Measurements from ENCODE around the gene OR2V1. TPM values are rescaled to one million over a fixed set of nuclear protein-coding genes. Genes with fewer than 3 reads are reported as not detected.
"Not testable (repeated sequence)": the region's sequence is repeated elsewhere in the genome, so short reads cannot be mapped to it uniquely, and the experiment has no call there.

OR2V1 gene
- total RNA-seq: not detected
- long read RNA-seq: 0 reads

GRCh38 chr5:181130832-181131496 is at the start of gene OR2V1:
OR2V1 (minus strand) TSS chr5:181131169; CDS start chr5:181125304, 5,865 bp downstream.
- intact Hi-C loops (cut with DNase I): no loop called here
- H3K27me3 ChIP-seq: no peaks in the 10 kb centered on the region
- DNase-seq (no peak), ATAC-seq (no peak)
- no peak within 1 kb of the TSS for H3K27ac ChIP-seq
- 43% methylated on average over 2 of the region's 14 CpGs for WGBS (ENCODE audit: insufficient coverage, low coverage, low lambda C conversion rate, missing lambda C conversion rate)
- H3K4me3 ChIP-seq: no peak within 1 kb of the TSS
- H3K4me1 ChIP-seq: peaks cover 0 to 14% (median 0%) of the 10 kb centered on the region in 4 donors
- no peaks in the 10 kb centered on the region for H3K36me3 ChIP-seq
- H3K9me3 ChIP-seq: no peaks in the 10 kb centered on the region
- TF ChIP-seq CTCF (IDR thresholded peaks at IDR 0.05) (no peak), POLR2A (IDR thresholded peaks at IDR 0.05) (no peak)

- H3K27ac ChIP-seq; intact Hi-C loops (cut with DNase I); H3K9me3 ChIP-seq; H3K27me3 ChIP-seq; H3K36me3 ChIP-seq; DNase-seq; H3K4me3 ChIP-seq; H3K4me1 ChIP-seq; ATAC-seq: not testable (repeated sequence)
- WGBS (ENCODE audit: insufficient coverage, low coverage, low lambda C conversion rate, missing lambda C conversion rate): 50% methylated on average over 9 of the region's 14 CpGs
Measured at GRCh38 chr5:181177559-181177958, 46.6 kb upstream of the OR2V1 start.

GRCh38 chr5:181176254-181176952 is 45.4 kb upstream of the OR2V1 start:
- ATAC-seq (no peak), DNase-seq (no peak)
- Histone ChIP-seq H3K36me3 (no peaks in the 10 kb centered on the region), H3K9me3 (no peaks in the 10 kb centered on the region), H3K27me3 (peaks cover 0 to 6% of the 10 kb centered on the region in 2 donors), H3K4me3 (no peak overlapping the region), H3K4me1 (no peaks in the 10 kb centered on the region), H3K27ac (no peak overlapping the region)
- 73% methylated on average over 3 of the region's 3 CpGs for WGBS (ENCODE audit: insufficient coverage, low coverage, low lambda C conversion rate, missing lambda C conversion rate)
- intact Hi-C loops (cut with DNase I): no loop called here
- TF ChIP-seq CTCF (IDR thresholded peaks at IDR 0.05): no peak
- no peak for TF ChIP-seq POLR2A (IDR thresholded peaks at IDR 0.05)

GRCh38 chr5:181173420-181174342 is 42.7 kb upstream of the OR2V1 start:
- no peak for TF ChIP-seq POLR2A (IDR thresholded peaks at IDR 0.05)
- TF ChIP-seq CTCF (IDR thresholded peaks at IDR 0.05): no peak

More at GRCh38 chr5:181173420-181174342, 42.7 kb upstream of the OR2V1 start:
- Histone ChIP-seq H3K27ac (no peak overlapping the region), H3K4me3 (no peak overlapping the region), H3K27me3 (peaks cover 0 to 19% of the 10 kb centered on the region in 2 donors), H3K9me3 (no peaks in the 10 kb centered on the region), H3K36me3 (no peaks in the 10 kb centered on the region), H3K4me1 (no peaks in the 10 kb centered on the region)
- ATAC-seq (peak in 2 of 4 donors; percentile 18 to 59), DNase-seq (no peak)
- intact Hi-C loops (cut with DNase I): no loop called here
- WGBS (ENCODE audit: insufficient coverage, low coverage, low lambda C conversion rate, missing lambda C conversion rate): 5% methylated on average over 46 of the region's 50 CpGs
